ENCODE measurements around the gene S100A13. TPM values are rescaled to one million over a fixed set of nuclear protein-coding genes. Genes with fewer than 3 reads are reported as not detected.
"Not testable (repeated sequence)": the region's sequence is repeated elsewhere in the genome, so short reads cannot be mapped to it uniquely, and the experiment has no call there.

S100A13 gene
- polyA plus RNA-seq, 1 experiment = 310 TPM

DNA sequence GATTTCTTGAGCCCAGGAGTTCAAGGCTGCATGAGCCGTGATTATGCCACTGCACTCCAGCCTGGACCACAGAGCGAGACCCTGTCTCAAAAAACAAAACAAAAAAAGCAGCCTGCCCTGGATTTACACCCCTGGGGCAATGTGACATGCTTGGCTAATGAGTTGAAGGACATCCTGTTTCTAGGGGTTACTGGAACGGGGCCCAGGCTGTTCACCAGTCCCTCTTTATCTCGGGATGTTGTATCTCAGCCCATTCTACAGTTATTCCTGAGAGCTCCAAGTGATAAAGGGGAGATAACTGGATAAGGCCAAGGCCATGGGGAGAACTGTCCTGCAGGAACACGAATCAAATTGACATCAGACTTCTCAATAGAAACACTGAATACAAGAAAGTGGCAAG is 40.0 kb downstream of the S100A13 start:
- POLR2A ChIA-PET = no interaction called here
- TF ChIP-seq, protein P1, sequence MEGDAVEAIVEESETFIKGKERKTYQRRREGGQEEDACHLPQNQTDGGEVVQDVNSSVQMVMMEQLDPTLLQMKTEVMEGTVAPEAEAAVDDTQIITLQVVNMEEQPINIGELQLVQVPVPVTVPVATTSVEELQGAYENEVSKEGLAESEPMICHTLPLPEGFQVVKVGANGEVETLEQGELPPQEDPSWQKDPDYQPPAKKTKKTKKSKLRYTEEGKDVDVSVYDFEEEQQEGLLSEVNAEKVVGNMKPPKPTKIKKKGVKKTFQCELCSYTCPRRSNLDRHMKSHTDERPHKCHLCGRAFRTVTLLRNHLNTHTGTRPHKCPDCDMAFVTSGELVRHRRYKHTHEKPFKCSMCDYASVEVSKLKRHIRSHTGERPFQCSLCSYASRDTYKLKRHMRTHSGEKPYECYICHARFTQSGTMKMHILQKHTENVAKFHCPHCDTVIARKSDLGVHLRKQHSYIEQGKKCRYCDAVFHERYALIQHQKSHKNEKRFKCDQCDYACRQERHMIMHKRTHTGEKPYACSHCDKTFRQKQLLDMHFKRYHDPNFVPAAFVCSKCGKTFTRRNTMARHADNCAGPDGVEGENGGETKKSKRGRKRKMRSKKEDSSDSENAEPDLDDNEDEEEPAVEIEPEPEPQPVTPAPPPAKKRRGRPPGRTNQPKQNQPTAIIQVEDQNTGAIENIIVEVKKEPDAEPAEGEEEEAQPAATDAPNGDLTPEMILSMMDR (IDR thresholded peaks at IDR 0.05; ENCODE audit: low read depth, low read length) = no peak
- Histone ChIP-seq H3K27me3 (ENCODE audit: control insufficient read depth, insufficient read depth, low read length) (no peaks in the 10 kb centered on the region), H3K4me3 (ENCODE audit: low read depth, low read length) (no peak overlapping the region), H3K9me3 (ENCODE audit: control insufficient read depth, insufficient read depth, low read length) (no peaks in the 10 kb centered on the region), H3K27ac (ENCODE audit: low read depth, low read length) (no peak overlapping the region)
- DNase-seq (ENCODE audit: low read depth, low spot score) = no peak
- CTCF ChIA-PET = interaction anchor here (1.9 to 4.0 kb wide), 2 partner anchors 15 to 54 kb away, joined by 5 to 33 read pairs; no protein-coding TSS in a partner anchor

- H3K9me3 ChIP-seq (ENCODE audit: control insufficient read depth, insufficient read depth, low read length) = no peaks in the 10 kb centered on the region
- ChIA-PET CTCF (interaction anchor here (4.0 kb wide), 1 partner anchor 14 kb away, joined by 33 read pairs; no protein-coding TSS in a partner anchor), POLR2A (no interaction called here)
- no peaks in the 10 kb centered on the region for H3K27me3 ChIP-seq (ENCODE audit: control insufficient read depth, insufficient read depth, low read length)
- no peak overlapping the region for H3K4me3 ChIP-seq (ENCODE audit: low read depth, low read length)
- DNase-seq (ENCODE audit: low read depth, low spot score) = no peak
- H3K27ac ChIP-seq (ENCODE audit: low read depth, low read length) = no peak overlapping the region
- TF ChIP-seq, protein P1 (IDR thresholded peaks at IDR 0.05; ENCODE audit: low read depth, low read length) = no peak
These were observed 41.0 kb downstream of the S100A13 start for GRCh38 chr1:153586347-153586746.

- Histone ChIP-seq H3K4me3 (ENCODE audit: low read depth, low read length) (no peak overlapping the region), H3K27me3 (ENCODE audit: control insufficient read depth, insufficient read depth, low read length) (no peaks in the 10 kb centered on the region), H3K9me3 (ENCODE audit: control insufficient read depth, insufficient read depth, low read length) (no peaks in the 10 kb centered on the region), H3K27ac (ENCODE audit: low read depth, low read length) (no peak overlapping the region)
- no peak for DNase-seq (ENCODE audit: low read depth, low spot score)
- TF ChIP-seq, protein P1 (IDR thresholded peaks at IDR 0.05; ENCODE audit: low read depth, low read length) = no peak
- ChIA-PET POLR2A (interaction anchor here (1.4 kb wide), 1 partner anchor 49 kb away, joined by 5 read pairs; the partner anchor contains the start of gene CHTOP), CTCF (interaction anchor here (1.6 to 4.0 kb wide), 2 partner anchors 13 to 74 kb away, joined by 6 to 33 read pairs; no protein-coding TSS in a partner anchor)
These were observed 42.3 kb downstream of the S100A13 start for GRCh38 chr1:153585006-153585405.

DNA sequence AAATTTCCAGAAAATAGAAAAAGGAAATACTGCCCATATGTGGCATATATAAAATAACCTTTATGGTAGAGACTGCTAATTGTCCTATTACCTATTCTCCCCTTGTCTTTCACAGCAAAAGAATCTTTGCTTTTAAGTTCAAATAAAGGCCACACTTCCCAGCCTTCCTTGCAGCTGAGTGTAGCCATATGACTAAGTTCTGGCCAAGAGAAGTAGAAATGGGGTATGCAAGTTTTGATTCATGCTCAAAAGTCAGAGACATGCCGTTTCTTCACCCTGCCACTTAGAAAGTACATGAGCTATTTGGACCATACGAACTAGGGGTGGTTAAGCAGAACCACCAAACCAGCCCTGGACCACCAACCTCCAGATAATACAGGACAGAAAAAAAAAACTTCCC is 43.3 kb downstream of the S100A13 start:
- Histone ChIP-seq H3K27me3 (ENCODE audit: control insufficient read depth, insufficient read depth, low read length) (no peaks in the 10 kb centered on the region), H3K4me3 (ENCODE audit: low read depth, low read length) (no peak overlapping the region), H3K9me3 (ENCODE audit: control insufficient read depth, insufficient read depth, low read length) (no peaks in the 10 kb centered on the region), H3K27ac (ENCODE audit: low read depth, low read length) (no peak overlapping the region)
- TF ChIP-seq, protein P1 (IDR thresholded peaks at IDR 0.05; ENCODE audit: low read depth, low read length) = no peak
- no peak for DNase-seq (ENCODE audit: low read depth, low spot score)
- ChIA-PET POLR2A (no interaction called here), CTCF (interaction anchor here (1.1 to 4.0 kb wide), 3 partner anchors 12 to 73 kb away, joined by 3 to 33 read pairs (median 6); no protein-coding TSS in a partner anchor)

DNA sequence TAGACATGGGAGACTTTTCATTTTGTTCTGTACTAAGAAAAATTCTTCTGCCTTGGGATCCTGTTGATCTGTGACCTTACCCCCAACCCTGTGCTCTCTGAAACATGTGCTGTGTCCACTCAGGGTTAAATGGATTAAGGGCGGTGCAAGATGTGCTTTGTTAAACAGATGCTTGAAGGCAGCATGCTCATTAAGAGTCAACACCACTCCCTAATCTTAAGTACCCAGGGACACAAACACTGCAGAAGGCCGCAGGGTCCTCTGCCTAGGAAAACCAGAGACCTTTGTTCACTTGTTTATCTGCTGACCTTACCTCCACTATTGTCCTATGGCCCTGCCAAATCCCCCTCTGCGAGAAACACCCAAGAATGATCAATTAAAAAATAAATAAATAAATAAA is 43.8 kb downstream of the S100A13 start:
- DNase-seq (ENCODE audit: low read depth, low spot score); POLR2A ChIA-PET; H3K4me3 ChIP-seq (ENCODE audit: low read depth, low read length); H3K27me3 ChIP-seq (ENCODE audit: control insufficient read depth, insufficient read depth, low read length); H3K27ac ChIP-seq (ENCODE audit: low read depth, low read length); H3K9me3 ChIP-seq (ENCODE audit: control insufficient read depth, insufficient read depth, low read length): not testable (repeated sequence)
- CTCF ChIA-PET = interaction anchor here (1.1 to 4.0 kb wide), 3 partner anchors 11 to 73 kb away, joined by 3 to 33 read pairs (median 6); no protein-coding TSS in a partner anchor

DNA sequence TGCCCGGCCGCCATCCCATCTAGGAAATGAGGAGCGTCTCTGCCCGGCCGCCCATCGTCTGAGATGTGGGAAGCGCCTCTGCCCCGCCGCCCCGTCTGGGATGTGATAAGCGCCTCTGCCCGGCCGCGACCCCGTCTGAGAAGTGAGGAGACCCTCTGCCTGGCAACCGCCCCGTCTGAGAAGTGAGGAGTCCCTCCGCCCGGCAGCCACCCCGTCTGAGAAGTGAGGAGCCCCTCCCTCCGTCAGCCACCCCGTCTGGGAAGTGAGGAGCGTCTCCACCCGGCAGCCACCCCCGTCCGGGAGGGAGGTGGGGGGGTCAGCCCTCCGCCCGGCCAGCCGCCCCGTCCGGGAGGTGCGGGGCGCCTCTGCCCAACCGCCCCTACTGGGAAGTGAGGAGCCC is 44.5 kb downstream of the S100A13 start:
- DNase-seq (ENCODE audit: low read depth, low spot score); H3K9me3 ChIP-seq (ENCODE audit: control insufficient read depth, insufficient read depth, low read length); POLR2A ChIA-PET; H3K27ac ChIP-seq (ENCODE audit: low read depth, low read length); H3K4me3 ChIP-seq (ENCODE audit: low read depth, low read length); H3K27me3 ChIP-seq (ENCODE audit: control insufficient read depth, insufficient read depth, low read length): not testable (repeated sequence)
- CTCF ChIA-PET = interaction anchor here (2.2 kb wide), 1 partner anchor 10 kb away, joined by 18 read pairs; no protein-coding TSS in a partner anchor

Measured in AG04450 (cell line).